ENCODE results near the gene ITGB4. TPM values are rescaled to one million over a fixed set of nuclear protein-coding genes. Genes with fewer than 3 reads are reported as not detected.

Gene ITGB4
- total RNA-seq, 6 experiments from 2014 or later: 0.92 to 4.1 (median 2.0) TPM

GRCh38 chr17:75701288-75701687, 20.0 kb upstream of the ITGB4 start:
- TF ChIP-seq POLR2A (IDR thresholded peaks at IDR 0.05): no peak
- no peak for TF ChIP-seq CTCF (IDR thresholded peaks at IDR 0.05)
- Histone ChIP-seq H3K27me3 (no peaks in the 10 kb centered on the region), H3K4me3 (no peak overlapping the region), H3K9me3 (no peaks in the 10 kb centered on the region), H3K27ac (no peak overlapping the region), H3K4me1 (peaks cover 0 to 11% (median 0%) of the 10 kb centered on the region in 4 donors), H3K36me3 (peaks cover 12 to 55% (median 23%) of the 10 kb centered on the region in 4 donors)
- intact Hi-C loops (cut with DNase I): no loop called here
- no peak for ATAC-seq
- WGBS (ENCODE audit: insufficient coverage, low coverage, low lambda C conversion rate, missing lambda C conversion rate): 90% methylated on average over 4 of the region's 10 CpGs
- DNase-seq: no peak

GRCh38 chr17:75703191-75703590, 18.1 kb upstream of the ITGB4 start:
- DNase-seq (no peak), ATAC-seq (no peak)
- H3K27ac ChIP-seq: no peak overlapping the region
- no peak overlapping the region for H3K4me3 ChIP-seq
- 94% methylated on average over 6 of the region's 12 CpGs for WGBS (ENCODE audit: insufficient coverage, low coverage, low lambda C conversion rate, missing lambda C conversion rate)
- H3K36me3 ChIP-seq: peaks cover 12 to 64% (median 31%) of the 10 kb centered on the region in 4 donors
- no peaks in the 10 kb centered on the region for H3K9me3 ChIP-seq
- H3K27me3 ChIP-seq: no peaks in the 10 kb centered on the region
- no peak for TF ChIP-seq CTCF (IDR thresholded peaks at IDR 0.05)
- TF ChIP-seq POLR2A (IDR thresholded peaks at IDR 0.05): no peak
- intact Hi-C loops (cut with DNase I): no loop called here
- no peaks in the 10 kb centered on the region for H3K4me1 ChIP-seq

- no peaks in the 10 kb centered on the region for H3K9me3 ChIP-seq
- H3K27me3 ChIP-seq: no peaks in the 10 kb centered on the region
- H3K27ac ChIP-seq: no peak overlapping the region
- WGBS (ENCODE audit: insufficient coverage, low coverage, low lambda C conversion rate, missing lambda C conversion rate): 100% methylated on average over 3 of the region's 9 CpGs
- ATAC-seq (no peak), DNase-seq (no peak)
- peaks cover 12 to 64% (median 31%) of the 10 kb centered on the region in 4 donors for H3K36me3 ChIP-seq
- H3K4me1 ChIP-seq: no peaks in the 10 kb centered on the region
- intact Hi-C loops (cut with DNase I): no loop called here
- no peak overlapping the region for H3K4me3 ChIP-seq
- no peak for TF ChIP-seq POLR2A (IDR thresholded peaks at IDR 0.05)
- no peak for TF ChIP-seq CTCF (IDR thresholded peaks at IDR 0.05)
Observed at GRCh38 chr17:75703591-75703990, 17.7 kb upstream of the ITGB4 start.

- Histone ChIP-seq H3K27ac (no peak overlapping the region), H3K36me3 (peaks cover 12 to 57% (median 24%) of the 10 kb centered on the region in 4 donors), H3K9me3 (no peaks in the 10 kb centered on the region), H3K27me3 (no peaks in the 10 kb centered on the region), H3K4me3 (no peak overlapping the region), H3K4me1 (no peaks in the 10 kb centered on the region)
- intact Hi-C loops (cut with DNase I): no loop called here
- ATAC-seq: no peak
- TF ChIP-seq CTCF (IDR thresholded peaks at IDR 0.05): no peak
- DNase-seq: no peak
- 100% methylated on average over 2 of the region's 27 CpGs for WGBS (ENCODE audit: insufficient coverage, low coverage, low lambda C conversion rate, missing lambda C conversion rate)
Observed at GRCh38 chr17:75704963-75705875, 16.0 kb upstream of the ITGB4 start.
